Measurements from ENCODE around the gene CHST5.
A peak's percentile ranks its signal among the peaks of the same experiment; 100 is the strongest.
"Not testable (repeated sequence)": the region's sequence is repeated elsewhere in the genome, so short reads cannot be mapped to it uniquely, and the experiment has no call there.

CHST5 gene

DNA sequence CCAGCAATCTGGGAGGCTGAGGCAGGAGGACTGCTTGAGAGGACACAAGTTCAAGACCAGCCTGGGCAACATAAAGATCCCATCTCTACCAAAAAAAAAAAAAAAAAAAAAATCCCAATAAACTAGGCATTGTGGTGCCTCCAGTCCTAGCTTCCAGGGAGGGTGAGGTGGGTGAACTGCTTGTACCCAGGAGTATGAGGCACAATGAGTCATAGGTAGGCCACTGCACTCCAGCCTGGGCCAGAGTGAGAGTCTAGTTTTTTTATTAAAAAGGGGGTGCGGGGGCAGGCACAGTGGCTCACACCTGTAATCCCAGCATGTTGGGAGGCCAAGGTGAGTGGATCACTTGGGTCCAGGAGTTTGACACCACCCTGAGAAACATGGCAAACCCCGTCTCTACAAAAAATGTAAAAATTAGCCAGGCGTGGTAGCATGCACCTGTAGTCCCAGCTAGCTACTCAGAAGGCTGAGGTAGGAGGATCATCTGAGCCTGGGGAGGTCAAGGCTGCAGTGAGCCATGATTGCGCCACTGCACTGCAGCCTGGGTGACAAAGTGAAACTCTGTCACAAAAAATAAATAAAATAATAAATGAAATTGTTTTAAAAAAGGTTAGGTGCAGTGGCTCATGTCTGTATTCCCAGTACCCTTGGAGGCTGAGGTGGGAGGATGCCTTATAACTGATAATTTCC, 32.8 kb downstream of the CHST5 start:
- DNase-seq: no peak

- not testable (repeated sequence) for DNase-seq
Measured at GRCh38 chr16:75501820-75502219, 34.1 kb downstream of the CHST5 start.

GRCh38 chr16:75501359-75501758, 34.5 kb downstream of the CHST5 start:
- DNase-seq: no peak

DNA sequence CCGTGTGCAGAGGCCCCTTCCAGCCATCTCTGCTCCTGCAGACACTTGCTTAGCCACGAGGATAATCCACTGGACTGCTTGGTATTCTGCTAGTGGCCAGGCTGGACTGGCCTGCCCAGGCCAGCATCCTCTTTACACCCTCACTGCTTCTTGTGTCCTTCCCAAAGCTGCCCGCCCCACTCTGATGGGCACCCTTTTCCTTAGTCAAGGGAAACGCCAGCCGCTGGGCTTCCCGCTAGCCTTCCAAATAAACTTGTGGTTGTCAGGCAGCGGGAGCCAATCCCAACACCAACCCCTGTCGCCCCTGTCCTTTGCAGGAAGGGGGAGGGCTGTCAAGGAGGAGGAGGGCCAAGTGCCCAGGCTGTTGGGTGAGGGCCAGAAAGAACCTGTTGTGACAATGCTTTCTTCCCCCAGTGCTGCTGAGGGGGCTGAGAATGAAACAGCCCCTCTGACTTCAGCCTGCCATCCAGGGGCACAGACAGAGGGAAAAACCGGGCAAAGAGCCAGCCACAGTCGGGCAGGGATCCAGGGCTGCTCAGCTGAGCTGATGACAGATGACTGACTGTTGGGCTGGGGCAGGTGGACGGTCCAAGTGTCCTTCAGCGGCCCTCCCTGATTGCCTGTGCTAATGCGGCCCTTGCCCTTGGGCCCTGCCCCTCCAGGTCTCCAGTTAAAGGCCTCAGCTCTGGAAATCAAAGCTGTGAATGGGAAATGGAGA, 37.1 kb downstream of the CHST5 start:
- DNase-seq: not testable (repeated sequence)

- DNase-seq: peak; percentile 26
Measured at GRCh38 chr16:75497558-75497957, 38.4 kb downstream of the CHST5 start.

DNA sequence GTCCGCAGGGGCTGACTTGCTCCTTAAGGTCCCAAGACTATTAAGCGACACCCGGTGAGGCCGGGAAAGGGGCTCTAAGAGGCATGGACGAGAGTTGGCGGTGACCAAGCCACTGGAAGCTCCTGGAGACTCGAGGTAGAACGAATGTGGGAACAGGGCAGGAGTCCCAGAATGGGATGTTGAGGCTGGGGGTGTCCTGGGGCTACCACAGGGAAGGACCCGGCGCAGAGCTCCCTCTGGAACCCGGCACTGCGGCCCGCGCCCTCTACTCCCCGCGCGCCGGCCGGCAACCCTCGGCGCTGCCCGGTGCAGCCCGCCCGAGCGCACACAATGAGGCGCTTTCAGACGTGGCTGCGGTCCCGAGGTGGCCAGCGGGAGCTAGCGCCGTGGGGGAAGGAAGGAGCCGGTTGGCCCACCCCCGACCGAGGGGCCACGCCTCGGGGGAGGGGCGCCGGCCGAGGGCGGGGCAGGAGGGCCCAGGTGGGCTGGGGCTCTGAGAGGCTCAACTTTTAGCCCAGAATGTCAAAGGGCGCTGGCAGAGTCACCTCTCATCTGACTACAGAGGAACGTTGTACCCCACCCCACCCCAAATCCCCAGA, 40.7 kb downstream of the CHST5 start, which contains the start of gene CHST6:
Gene CHST6 (minus strand): TSS at position 366 of the 599 bp plus-strand sequence. CDS start 15,613 bp downstream, outside the sequence.
- DNase-seq: no peak

DNA sequence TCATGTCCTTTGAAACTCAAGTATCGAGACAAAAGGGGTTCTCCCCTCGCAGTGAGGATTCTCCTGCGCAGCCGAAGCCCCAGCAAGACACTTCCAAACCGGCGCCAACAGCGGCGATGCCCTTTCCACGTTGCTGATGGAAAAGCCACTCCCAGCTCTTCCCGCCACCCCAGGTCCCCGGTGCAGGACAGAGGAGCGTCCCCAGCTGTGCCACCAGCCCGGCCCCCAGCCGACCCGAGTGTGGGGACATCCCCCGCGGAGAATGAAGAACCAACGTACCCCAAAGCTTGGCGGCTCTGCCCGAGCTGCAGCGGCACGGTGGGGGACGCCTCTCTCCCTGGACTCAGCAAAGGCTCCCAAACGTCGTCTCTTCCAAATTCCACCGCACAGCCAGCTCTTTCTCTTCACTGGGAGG, 41.2 kb downstream of the CHST5 start:
- DNase-seq: no peak

DNA sequence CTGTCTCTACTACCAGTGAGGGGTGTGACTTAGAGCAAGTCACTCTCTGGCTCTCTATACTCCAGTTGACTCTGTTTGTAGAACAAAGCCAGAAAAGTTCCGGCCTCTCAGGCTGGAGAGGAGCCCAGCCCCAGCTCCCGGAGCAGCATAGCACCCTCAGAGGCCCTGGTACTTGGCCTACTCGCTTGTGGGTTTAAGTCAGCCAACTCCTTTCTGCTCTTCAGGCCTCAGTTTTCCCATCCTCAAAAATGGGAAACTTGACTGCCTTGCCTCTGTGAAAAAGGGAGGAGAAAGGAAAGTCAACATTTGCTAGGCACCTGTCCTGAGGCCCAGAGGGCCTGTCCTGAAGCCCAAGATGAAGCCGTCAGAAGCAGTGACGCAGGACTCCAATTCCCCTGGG, 41.7 kb downstream of the CHST5 start:
- DNase-seq: no peak

DNA sequence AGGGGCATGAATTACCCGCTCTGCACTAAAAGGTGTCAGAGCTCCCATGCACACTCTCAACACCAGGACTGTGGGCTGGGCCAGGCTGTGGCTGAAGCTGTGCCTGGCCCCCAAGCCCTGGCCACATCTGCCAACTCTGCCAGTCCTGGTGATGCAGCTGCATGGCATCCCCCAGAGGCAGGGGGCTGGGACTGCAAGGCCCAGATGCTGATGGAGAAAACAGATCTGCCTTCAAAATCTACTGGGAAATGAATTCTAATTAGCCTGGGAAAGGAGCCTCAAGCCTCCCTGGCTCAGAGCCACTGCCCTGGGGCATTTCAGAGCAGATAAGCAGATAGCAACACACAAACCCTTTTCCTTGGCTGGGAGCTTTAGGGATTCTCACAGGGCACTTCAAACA, 44.0 kb downstream of the CHST5 start:
- peak; percentile 93 for DNase-seq

GRCh38 chr16:75488322-75488721, 47.6 kb downstream of the CHST5 start:
- no peak for DNase-seq

GRCh38 chr16:75486676-75487313, 49.1 kb downstream of the CHST5 start:
- no peak for DNase-seq

GRCh38 chr16:75486014-75486675, 49.8 kb downstream of the CHST5 start:
- no peak for DNase-seq

DNA sequence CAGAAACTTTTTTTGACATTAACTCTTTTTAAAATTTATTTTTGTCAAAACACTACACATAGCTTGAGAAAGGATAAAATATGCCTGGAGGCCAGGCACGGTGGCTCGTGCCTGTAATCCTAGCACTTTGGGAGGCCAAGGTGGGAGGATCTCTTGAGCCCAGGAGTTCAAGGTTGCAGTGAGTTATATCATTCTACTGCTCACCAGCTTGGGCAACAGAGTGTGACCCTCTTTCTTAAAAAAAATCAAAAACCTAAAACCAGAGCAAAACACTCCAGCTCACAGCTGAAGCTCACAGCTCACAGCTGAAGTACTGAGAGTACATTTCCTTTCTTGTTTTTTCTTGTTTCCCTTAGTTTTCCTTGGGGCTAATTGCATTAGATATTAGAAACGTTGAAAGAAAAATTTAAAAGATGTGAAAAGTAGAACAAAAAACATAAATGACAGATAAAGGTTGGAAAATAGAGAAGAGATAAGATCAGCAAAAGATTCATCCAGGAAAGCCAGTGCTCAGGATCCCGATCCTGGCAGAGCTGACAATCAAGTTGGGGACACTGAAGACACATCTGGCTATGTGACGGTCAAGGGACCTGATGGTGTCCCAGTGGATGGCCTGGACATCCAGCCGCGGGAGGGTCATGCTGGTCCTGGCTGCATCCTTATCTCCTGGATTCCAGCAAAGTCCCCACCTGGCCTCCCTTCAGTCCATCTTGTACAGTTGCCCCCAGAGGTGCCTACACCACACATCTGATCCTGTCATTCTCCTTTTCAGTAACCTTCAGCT, 50.5 kb downstream of the CHST5 start:
- no peak for DNase-seq

GRCh38 chr16:75483222-75483621, 52.7 kb downstream of the CHST5 start:
- no peak for DNase-seq

GRCh38 chr16:75482434-75483205, 53.3 kb downstream of the CHST5 start:
- DNase-seq: no peak

GRCh38 chr16:75481475-75481874, 54.4 kb downstream of the CHST5 start:
- no peak for DNase-seq

DNA sequence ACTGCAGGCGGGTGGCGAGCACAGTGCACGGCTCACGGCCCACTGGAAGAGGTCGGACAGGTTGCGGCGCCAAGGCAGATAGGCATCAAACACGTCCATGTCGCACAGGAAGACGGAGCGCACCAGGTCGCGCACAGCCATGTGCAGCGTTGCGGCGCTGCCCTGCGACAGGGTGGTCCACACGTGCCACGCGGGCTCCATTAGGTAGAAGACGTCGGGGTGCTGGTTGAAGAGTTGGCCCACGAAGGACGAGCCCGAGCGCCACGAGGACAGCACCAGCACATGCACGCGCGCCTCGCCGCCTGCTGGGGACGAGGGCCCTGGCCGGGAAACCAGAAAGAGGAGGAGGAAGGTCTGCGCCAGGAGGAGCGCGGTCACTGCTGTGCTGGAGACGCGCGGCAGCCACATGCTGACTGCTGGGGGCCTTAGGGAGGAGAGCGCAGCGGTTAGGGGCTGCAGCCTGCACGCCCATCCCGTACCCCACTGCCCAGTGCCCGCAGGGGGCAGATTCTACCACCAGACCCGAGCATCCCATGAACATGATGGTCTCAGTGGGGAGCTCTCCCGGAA, 56.4 kb downstream of the CHST5 start:
- DNase-seq: no peak

Measured in DMS 273 treated with DMSO at 0.1 percent for 48 hours (cell line).